GM18519 (cell line): ENCODE results near the gene PACSIN3.

Experiments used
- ATAC-seq: cut with Tn5 transposase; IDR thresholded peaks from one replicate; pipeline ENCODE4 v1.9.1; 2021; ENCODE audit warnings: mild to moderate bottlenecking, moderate library complexity; ENCODE audit not compliant: unreplicated experiment, low FRiP score

The PACSIN3 gene

GRCh38 chr11:47155879-47156278 lies 30.4 kb downstream of the PACSIN3 start:
- no peak for ATAC-seq

- no peak for ATAC-seq
Observed at GRCh38 chr11:47154616-47155570, 31.3 kb downstream of the PACSIN3 start.

- ATAC-seq: no peak
Observed at GRCh38 chr11:47152953-47153950, 33.0 kb downstream of the PACSIN3 start.

GRCh38 chr11:47152126-47152952 lies 33.9 kb downstream of the PACSIN3 start:
- ATAC-seq: no peak

GRCh38 chr11:47149782-47150181 lies 36.5 kb downstream of the PACSIN3 start:
- no peak for ATAC-seq

- no peak for ATAC-seq
Observed at GRCh38 chr11:47148903-47149531, 37.2 kb downstream of the PACSIN3 start.

GRCh38 chr11:47148270-47148669 lies 38.0 kb downstream of the PACSIN3 start:
- no peak for ATAC-seq

- no peak for ATAC-seq
Observed at GRCh38 chr11:47147681-47148080, 38.6 kb downstream of the PACSIN3 start.

GRCh38 chr11:47147250-47147649 lies 39.0 kb downstream of the PACSIN3 start:
- no peak for ATAC-seq

- ATAC-seq: no peak
Observed at GRCh38 chr11:47144541-47144940, 41.7 kb downstream of the PACSIN3 start.

- no peak for ATAC-seq
Observed at GRCh38 chr11:47143322-47143721, 42.9 kb downstream of the PACSIN3 start.

GRCh38 chr11:47139878-47140277 lies 46.4 kb downstream of the PACSIN3 start:
- no peak for ATAC-seq

- no peak for ATAC-seq
Observed at GRCh38 chr11:47137476-47137875, 48.8 kb downstream of the PACSIN3 start.

- ATAC-seq: no peak
Observed at GRCh38 chr11:47136921-47137320, 49.3 kb downstream of the PACSIN3 start.

- no peak for ATAC-seq
Observed at GRCh38 chr11:47136327-47136726, 49.9 kb downstream of the PACSIN3 start.

GRCh38 chr11:47132981-47133380 lies 53.3 kb downstream of the PACSIN3 start:
- no peak for ATAC-seq

GRCh38 chr11:47132490-47132889 lies 53.7 kb downstream of the PACSIN3 start:
- ATAC-seq: no peak

- ATAC-seq: no peak
Observed at GRCh38 chr11:47131136-47131535, 55.1 kb downstream of the PACSIN3 start.

GRCh38 chr11:47130543-47130942 lies 55.7 kb downstream of the PACSIN3 start:
- ATAC-seq: no peak
